Left lung (tissue), 10 donors: ENCODE results near the gene GAREM1. TPM values are rescaled to one million over a fixed set of nuclear protein-coding genes. Genes with fewer than 3 reads are reported as not detected.

Source experiments
- ATAC-seq: fragments of 200-7000 bp; cut with Tn5 transposase; one replicate; pipeline ENCODE4 v1.9.1; 2020; ENCODE audit warnings: moderate library complexity
- DNase-seq, 4 donors: peaks; one replicate each; pipeline ENCODE4 v3.0.0-alpha.2; 2013 to 2020
- H3K27ac ChIP-seq, 2 donors: fragments of 200-600 bp; sonication (generic) in 1 of 2; one replicate each; pipeline versions ENCODE4 v1.5.0 to v1.8.0; 2020 to 2021
- H3K27me3 ChIP-seq, 2 donors: fragments of 200-600 bp; sonication (generic) in 1 of 2; one replicate each; pipeline versions ENCODE4 v1.5.0 to v1.8.0; 2020 to 2021
- H3K36me3 ChIP-seq, 2 donors: fragments of 200-600 bp; sonication (generic) in 1 of 2; one replicate each; pipeline versions ENCODE4 v1.5.0 to v1.8.0; 2020 to 2021
- H3K4me1 ChIP-seq, 2 donors: fragments of 200-600 bp; one replicate each; pipeline ENCODE4 v1.8.0; 2021
- H3K4me3 ChIP-seq, 2 donors: fragments of 200-600 bp; sonication (generic) in 1 of 2; one replicate each; pipeline versions ENCODE4 v1.5.0 to v1.8.0; 2020 to 2021; ENCODE audit warnings: mild to moderate bottlenecking in 1 of 2
- H3K9me3 ChIP-seq, 2 donors: fragments of 200-600 bp; sonication (generic) in 1 of 2; one replicate each; pipeline versions ENCODE4 v1.5.0 to v1.8.0; 2020 to 2021
- intact Hi-C, 2 donors: fragments of 100-400 bp; cut with DNase I; formaldehyde crosslinking; loops; one replicate each; pipeline versions ENCODE4 v1.11.2 to v1.14.2; 2022
- polyA plus RNA-seq, 6 donors: library from polyadenylated mRNA; unstranded; fragments of 120-200 nt; gene quantifications; one replicate each; pipeline ENCODE4 v1.2.1, GENCODE V29; 2013; ENCODE audit not compliant: insufficient read length in 6 of 6
- total RNA-seq, 2 donors: library from RNA; stranded (reverse); fragmentation: NEBNext Ultra II Directional; extraction: Animal tissue kit (Norgen Biotek cat#: 25700); gene quantifications; one replicate each; pipeline ENCODE4 v1.2.1, GENCODE V29; 2021
- TF ChIP-seq, protein P1 (sequence below), 2 donors: fragments of 200-600 bp; sonication (generic) in 1 of 2; IDR thresholded peaks; one replicate each; pipeline versions ENCODE4 v1.5.0 to v1.8.0; 2021; ENCODE audit warnings: antibody characterized with exemption in 2 of 2
- donor health status: DM: no; HTN: yes; CAD: no.
- donor health status: DM: no; HTN: no; CAD: no.

GAREM1 gene
- total and polyA plus RNA-seq, 8 donors: 10.3 to 20.2 (median 13.1) TPM

GRCh38 chr18:32308493-32309120, 162.1 kb downstream of the GAREM1 start:
- H3K36me3 ChIP-seq: no peaks in the 10 kb centered on the region
- no peak for DNase-seq
- H3K9me3 ChIP-seq: no peaks in the 10 kb centered on the region
- TF ChIP-seq, protein P1, sequence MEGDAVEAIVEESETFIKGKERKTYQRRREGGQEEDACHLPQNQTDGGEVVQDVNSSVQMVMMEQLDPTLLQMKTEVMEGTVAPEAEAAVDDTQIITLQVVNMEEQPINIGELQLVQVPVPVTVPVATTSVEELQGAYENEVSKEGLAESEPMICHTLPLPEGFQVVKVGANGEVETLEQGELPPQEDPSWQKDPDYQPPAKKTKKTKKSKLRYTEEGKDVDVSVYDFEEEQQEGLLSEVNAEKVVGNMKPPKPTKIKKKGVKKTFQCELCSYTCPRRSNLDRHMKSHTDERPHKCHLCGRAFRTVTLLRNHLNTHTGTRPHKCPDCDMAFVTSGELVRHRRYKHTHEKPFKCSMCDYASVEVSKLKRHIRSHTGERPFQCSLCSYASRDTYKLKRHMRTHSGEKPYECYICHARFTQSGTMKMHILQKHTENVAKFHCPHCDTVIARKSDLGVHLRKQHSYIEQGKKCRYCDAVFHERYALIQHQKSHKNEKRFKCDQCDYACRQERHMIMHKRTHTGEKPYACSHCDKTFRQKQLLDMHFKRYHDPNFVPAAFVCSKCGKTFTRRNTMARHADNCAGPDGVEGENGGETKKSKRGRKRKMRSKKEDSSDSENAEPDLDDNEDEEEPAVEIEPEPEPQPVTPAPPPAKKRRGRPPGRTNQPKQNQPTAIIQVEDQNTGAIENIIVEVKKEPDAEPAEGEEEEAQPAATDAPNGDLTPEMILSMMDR (IDR thresholded peaks at IDR 0.05): no peak
- H3K4me3 ChIP-seq: no peak overlapping the region
- no peaks in the 10 kb centered on the region for H3K27me3 ChIP-seq
- intact Hi-C loops: no loop called here
- peak; percentile 79 for ATAC-seq
- no peak overlapping the region for H3K27ac ChIP-seq
- no peaks in the 10 kb centered on the region for H3K4me1 ChIP-seq

GRCh38 chr18:32303400-32303799, 167.3 kb downstream of the GAREM1 start:
- TF ChIP-seq, protein P1 (IDR thresholded peaks at IDR 0.05): no peak
- Histone ChIP-seq H3K4me1 (no peaks in the 10 kb centered on the region), H3K4me3 (no peak overlapping the region), H3K27me3 (no peaks in the 10 kb centered on the region), H3K27ac (no peak overlapping the region), H3K9me3 (no peaks in the 10 kb centered on the region), H3K36me3 (no peaks in the 10 kb centered on the region)
- peak; percentile 53 for ATAC-seq
- intact Hi-C loops: no loop called here
- DNase-seq: no peak

DNA sequence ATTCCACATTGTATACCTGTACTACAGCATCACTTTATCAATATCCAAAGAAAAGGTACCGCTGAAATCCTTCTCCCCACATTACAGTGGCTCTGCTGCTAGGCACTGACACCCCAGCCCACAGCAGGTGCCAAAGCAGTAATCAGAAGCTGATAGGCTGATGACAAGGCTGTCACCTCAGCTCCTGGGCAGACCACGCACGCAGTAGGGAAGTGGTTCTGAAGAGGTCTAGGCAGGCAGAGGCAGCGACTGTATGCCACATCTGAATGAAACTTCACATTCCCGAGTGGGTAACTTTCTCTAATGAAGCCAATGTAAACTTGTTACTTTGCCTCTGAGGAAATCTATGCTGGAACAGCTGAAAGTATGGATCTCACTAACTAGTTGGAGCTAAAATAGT, 167.9 kb downstream of the GAREM1 start:
- DNase-seq: no peak
- intact Hi-C loops: no loop called here
- no peaks in the 10 kb centered on the region for H3K9me3 ChIP-seq
- H3K27me3 ChIP-seq: no peaks in the 10 kb centered on the region
- no peaks in the 10 kb centered on the region for H3K4me1 ChIP-seq
- H3K4me3 ChIP-seq: no peak overlapping the region
- peak; percentile 71 for ATAC-seq
- H3K36me3 ChIP-seq: no peaks in the 10 kb centered on the region
- TF ChIP-seq, protein P1 (IDR thresholded peaks at IDR 0.05): no peak
- no peak overlapping the region for H3K27ac ChIP-seq

- intact Hi-C loops: no loop called here
- no peaks in the 10 kb centered on the region for H3K4me1 ChIP-seq
- no peak for DNase-seq
- no peak overlapping the region for H3K27ac ChIP-seq
- ATAC-seq: peak; percentile 84
- no peak overlapping the region for H3K4me3 ChIP-seq
- TF ChIP-seq, protein P1 (IDR thresholded peaks at IDR 0.05): no peak
- no peaks in the 10 kb centered on the region for H3K36me3 ChIP-seq
- H3K9me3 ChIP-seq: no peaks in the 10 kb centered on the region
- H3K27me3 ChIP-seq: no peaks in the 10 kb centered on the region
These were observed 168.5 kb downstream of the GAREM1 start for GRCh38 chr18:32301976-32302743.

DNA sequence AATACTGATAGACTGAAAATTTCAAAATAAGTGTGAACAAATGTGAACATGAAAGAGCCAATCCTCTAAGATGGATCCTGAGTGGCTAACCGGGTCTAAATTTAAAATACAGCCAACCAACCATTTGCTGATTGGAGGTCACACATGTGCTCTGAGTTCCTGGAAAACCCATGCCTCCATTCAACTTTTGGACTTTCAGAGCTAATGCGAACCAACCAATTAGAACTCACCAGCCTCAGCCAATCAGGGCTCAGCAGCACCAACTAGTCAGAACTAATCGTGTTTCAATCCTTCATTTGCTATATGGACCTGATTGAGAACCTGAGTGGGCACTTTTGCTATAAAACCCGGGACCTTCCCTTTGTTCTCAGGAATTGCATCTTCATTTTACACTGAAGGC, 169.3 kb downstream of the GAREM1 start:
- ATAC-seq (no peak), DNase-seq (no peak)
- intact Hi-C loops: no loop called here
- Histone ChIP-seq H3K27me3 (no peaks in the 10 kb centered on the region), H3K27ac (no peak overlapping the region), H3K4me3 (no peak overlapping the region), H3K4me1 (no peaks in the 10 kb centered on the region), H3K9me3 (no peaks in the 10 kb centered on the region), H3K36me3 (no peaks in the 10 kb centered on the region)
- TF ChIP-seq, protein P1 (IDR thresholded peaks at IDR 0.05): no peak
